Measurements from ENCODE around the gene RBM27. TPM values are rescaled to one million over a fixed set of nuclear protein-coding genes. Genes with fewer than 3 reads are reported as not detected.

Gene RBM27
- polyA plus RNA-seq, 1 of the 3 experiments (the other 2 are of a cell fraction): 8.2 TPM

Small RNA genes lying within 50 kb of the gene (small RNA-seq; reads per million reads assigned to genes)
- 0 to 7.9 (median 0) reads per million in 7 experiments for gene RNU7-180P

Other genes with a start within 250 kb of the RBM27 start
- 0.21 and 0.55 TPM in 2 replicates for gene PLAC8L1, start 98.0 kb upstream of the RBM27 start, polyA plus RNA-seq (2012; rRNA removed)
- gene LARS1, start 21.0 kb upstream of the RBM27 start, polyA plus RNA-seq (2012; rRNA removed): 16.8 and 19.9 TPM in 2 replicates
- gene POU4F3, start 135.2 kb downstream of the RBM27 start, polyA plus RNA-seq (2012; rRNA removed): 0.05 and 0.08 TPM in 2 replicates
- gene TCERG1, start 243.7 kb downstream of the RBM27 start, polyA plus RNA-seq (2012; rRNA removed): 38.5 and 47.3 TPM in 2 replicates